HG03060 (cell line): ENCODE measurements around the gene FOSL1.
"Not testable (repeated sequence)": the region's sequence is repeated elsewhere in the genome, so short reads cannot be mapped to it uniquely, and the experiment has no call there.

Experiments
- ATAC-seq: cut with Tn5 transposase; IDR thresholded peaks from one replicate; pipeline ENCODE4 v1.9.1; 2021; ENCODE audit warnings: low read depth, moderate number of reproducible peaks; ENCODE audit not compliant: unreplicated experiment

FOSL1 gene

GRCh38 chr11:65854852-65855837, 45.0 kb downstream of the FOSL1 start:
- ATAC-seq = no peak

GRCh38 chr11:65854161-65854592, 46.0 kb downstream of the FOSL1 start:
- ATAC-seq = no peak

GRCh38 chr11:65853246-65853979, 46.8 kb downstream of the FOSL1 start:
- no peak for ATAC-seq

GRCh38 chr11:65852508-65853245, 47.5 kb downstream of the FOSL1 start:
- no peak for ATAC-seq

GRCh38 chr11:65851811-65852507, 48.2 kb downstream of the FOSL1 start:
- ATAC-seq = no peak

GRCh38 chr11:65851083-65851579, 49.1 kb downstream of the FOSL1 start:
- no peak for ATAC-seq

GRCh38 chr11:65850217-65851082, 49.7 kb downstream of the FOSL1 start:
- ATAC-seq = no peak

- ATAC-seq = no peak
These were observed 50.4 kb downstream of the FOSL1 start for GRCh38 chr11:65849771-65850216.

- ATAC-seq = no peak
These were observed 50.8 kb downstream of the FOSL1 start for GRCh38 chr11:65849366-65849765.

- ATAC-seq = not testable (repeated sequence)
These were observed 51.5 kb downstream of the FOSL1 start for GRCh38 chr11:65848693-65849092.

- no peak for ATAC-seq
These were observed 52.4 kb downstream of the FOSL1 start for GRCh38 chr11:65847746-65848145.

- no peak for ATAC-seq
These were observed 55.8 kb downstream of the FOSL1 start for GRCh38 chr11:65844231-65844872.

GRCh38 chr11:65843811-65844210, 56.4 kb downstream of the FOSL1 start:
- no peak for ATAC-seq

- ATAC-seq = no peak
These were observed 58.0 kb downstream of the FOSL1 start for GRCh38 chr11:65842144-65842543.
